ENCODE measurements around the gene DPP6. TPM values are rescaled to one million over a fixed set of nuclear protein-coding genes. Genes with fewer than 3 reads are reported as not detected.

DPP6 gene
- total RNA-seq, 2 experiments from 2014 or later = not detected

GRCh38 chr7:154898973-154899855 is 847.0 kb downstream of the DPP6 start:
- Histone ChIP-seq H3K4me3 (ENCODE audit: low read depth, low read length, poor library complexity, severe bottlenecking) (no peak overlapping the region), H4K20me1 (ENCODE audit: insufficient read depth, low read length) (no peaks in the 10 kb centered on the region), H2AFZ (ENCODE audit: low read length) (no peak overlapping the region), H3K9me3 (ENCODE audit: low read length) (no peaks in the 10 kb centered on the region), H3K27ac (ENCODE audit: low read depth, low read length, poor library complexity, severe bottlenecking) (no peak overlapping the region), H3K9me2 (ENCODE audit: insufficient read depth, low read length) (no peaks in the 10 kb centered on the region), H3K79me2 (ENCODE audit: insufficient read depth, low read depth, low read length) (no peaks in the 10 kb centered on the region), H3K4me2 (ENCODE audit: low read length) (no peak overlapping the region), H3K36me3 (ENCODE audit: insufficient read depth, low read length) (no peaks in the 10 kb centered on the region), H3K4me1 (ENCODE audit: insufficient read depth, low read length, poor library complexity, severe bottlenecking) (no peaks in the 10 kb centered on the region)
- no peak for TF ChIP-seq CTCF (conservative IDR thresholded peaks at IDR 0.05; ENCODE audit: low read length)
- TF ChIP-seq EZH2phosphoT487 (IDR thresholded peaks at IDR 0.05; ENCODE audit: borderline replicate concordance, low read depth, low read length) = no peak
- intact Hi-C loops (cut with micrococcal nuclease; ENCODE audit: unreplicated experiment) = no loop called here
- CTCF ChIA-PET (ENCODE audit: unreplicated experiment) = no interaction called here
- POLR2A ChIA-PET = interaction anchor here (0.5 kb wide), 1 partner anchor 1960 kb away, joined by 3 read pairs; no protein-coding TSS in a partner anchor
- no peak for DNase-seq (ENCODE audit: low spot score)
- BruUV-seq (replicated peaks) = no TSS peak

- no peaks in the 10 kb centered on the region for H3K4me1 ChIP-seq (ENCODE audit: insufficient read depth, low read length, poor library complexity, severe bottlenecking)
- H4K20me1 ChIP-seq (ENCODE audit: insufficient read depth, low read length) = no peaks in the 10 kb centered on the region
- no peaks in the 10 kb centered on the region for H3K36me3 ChIP-seq (ENCODE audit: insufficient read depth, low read length)
- no peaks in the 10 kb centered on the region for H3K9me2 ChIP-seq (ENCODE audit: insufficient read depth, low read length)
- POLR2A ChIA-PET = interaction anchor here (0.5 kb wide), 1 partner anchor 1961 kb away, joined by 3 read pairs; no protein-coding TSS in a partner anchor
- H3K4me3 ChIP-seq (ENCODE audit: low read depth, low read length, poor library complexity, severe bottlenecking) = no peak overlapping the region
- CTCF ChIA-PET (ENCODE audit: unreplicated experiment) = no interaction called here
- BruUV-seq (replicated peaks) = no TSS peak
- no peak overlapping the region for H3K27ac ChIP-seq (ENCODE audit: low read depth, low read length, poor library complexity, severe bottlenecking)
- DNase-seq (ENCODE audit: low spot score) = no peak
- H2AFZ ChIP-seq (ENCODE audit: low read length) = no peak overlapping the region
- H3K9me3 ChIP-seq (ENCODE audit: low read length) = no peaks in the 10 kb centered on the region
- intact Hi-C loops (cut with micrococcal nuclease; ENCODE audit: unreplicated experiment) = no loop called here
- H3K4me2 ChIP-seq (ENCODE audit: low read length) = no peak overlapping the region
- no peaks in the 10 kb centered on the region for H3K79me2 ChIP-seq (ENCODE audit: insufficient read depth, low read depth, low read length)
- no peak for TF ChIP-seq EZH2phosphoT487 (IDR thresholded peaks at IDR 0.05; ENCODE audit: borderline replicate concordance, low read depth, low read length)
- TF ChIP-seq CTCF (conservative IDR thresholded peaks at IDR 0.05; ENCODE audit: low read length) = no peak
Measured at GRCh38 chr7:154899862-154900261, 847.7 kb downstream of the DPP6 start.

GRCh38 chr7:154902600-154903082 is 850.4 kb downstream of the DPP6 start:
- Histone ChIP-seq H3K79me2 (ENCODE audit: insufficient read depth, low read depth, low read length) (no peaks in the 10 kb centered on the region), H3K27ac (ENCODE audit: low read depth, low read length, poor library complexity, severe bottlenecking) (no peak overlapping the region), H3K9me2 (ENCODE audit: insufficient read depth, low read length) (no peaks in the 10 kb centered on the region), H4K20me1 (ENCODE audit: insufficient read depth, low read length) (no peaks in the 10 kb centered on the region), H3K4me1 (ENCODE audit: insufficient read depth, low read length, poor library complexity, severe bottlenecking) (no peaks in the 10 kb centered on the region), H3K4me2 (ENCODE audit: low read length) (no peak overlapping the region), H2AFZ (ENCODE audit: low read length) (no peak overlapping the region), H3K4me3 (ENCODE audit: low read depth, low read length, poor library complexity, severe bottlenecking) (no peak overlapping the region), H3K36me3 (ENCODE audit: insufficient read depth, low read length) (no peaks in the 10 kb centered on the region), H3K9me3 (ENCODE audit: low read length) (no peaks in the 10 kb centered on the region)
- CTCF ChIA-PET (ENCODE audit: unreplicated experiment) = no interaction called here
- TF ChIP-seq EZH2phosphoT487 (IDR thresholded peaks at IDR 0.05; ENCODE audit: borderline replicate concordance, low read depth, low read length) = no peak
- no peak for TF ChIP-seq CTCF (conservative IDR thresholded peaks at IDR 0.05; ENCODE audit: low read length)
- BruUV-seq (replicated peaks) = no TSS peak
- POLR2A ChIA-PET = no interaction called here
- no peak for DNase-seq (ENCODE audit: low spot score)
- intact Hi-C loops (cut with micrococcal nuclease; ENCODE audit: unreplicated experiment) = no loop called here
